ENCODE measurements around the gene CTSZ. TPM values are rescaled to one million over a fixed set of nuclear protein-coding genes. Genes with fewer than 3 reads are reported as not detected.

The CTSZ gene
- total RNA-seq, 1 experiment from 2014 or later = 37.6 TPM

DNA sequence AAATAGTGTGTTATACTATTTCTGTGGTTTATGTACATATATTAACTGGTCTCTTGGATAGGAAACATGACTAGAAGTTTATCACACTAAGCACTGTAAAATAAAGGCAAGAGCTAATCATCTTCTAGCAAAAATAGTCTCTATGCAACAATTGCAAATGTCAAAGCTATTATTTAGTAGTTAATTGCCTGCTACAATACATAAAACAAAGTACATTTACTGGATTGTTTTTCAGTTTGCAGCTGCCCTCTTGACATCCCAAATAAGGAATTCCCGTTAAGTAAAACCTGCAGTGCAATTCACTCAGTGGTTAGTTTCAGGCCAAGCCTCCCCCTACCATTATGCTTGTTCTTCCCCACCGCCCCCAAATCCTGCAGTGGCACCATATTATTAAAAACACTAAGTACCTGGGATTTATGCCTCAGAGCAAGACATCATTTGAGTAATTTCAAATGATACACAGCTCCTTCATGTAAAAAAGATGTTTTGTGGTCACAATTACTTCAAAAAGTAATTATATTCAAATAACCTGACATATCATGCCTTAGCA is 26.6 kb upstream of the CTSZ start:
- H4K5ac ChIP-seq (ENCODE audit: insufficient read length, low read depth, low read length) = no peak overlapping the region
- no CpG with 5 or more reads among the region's 2 CpGs for WGBS (ENCODE audit: extremely low coverage, insufficient read length, low lambda C conversion rate)
- Mint-ChIP-seq H3K4me1 (peaks cover 12 to 17% of the 10 kb centered on the region in 2 experiments), H3K27ac (no peak overlapping the region), H3K27me3 (ENCODE audit: low read depth) (peaks cover 21% of the 10 kb centered on the region), H3K36me3 (ENCODE audit: insufficient read depth in 1 of 3, low read depth in 3 of 3) (peaks cover 31 to 68% (median 67%) of the 10 kb centered on the region in 3 experiments), H3K9me3 (no peaks in the 10 kb centered on the region), H3K4me3 (no peak overlapping the region; a peak in 1 of 5 replicates)
- no peak overlapping the region for H4K91ac ChIP-seq (ENCODE audit: insufficient read length, low read depth, low read length)
- no peaks in the 10 kb centered on the region for H3K27me3 ChIP-seq (ENCODE audit: insufficient read depth, low read length)
- H3K4me1 ChIP-seq (ENCODE audit: insufficient read depth, low read length) = peaks cover 3% of the 10 kb centered on the region
- H3K56ac ChIP-seq (ENCODE audit: insufficient read length, low read depth, low read length) = no peak overlapping the region
- H3K79me2 ChIP-seq (ENCODE audit: insufficient read depth, low read length) = peaks cover 4% of the 10 kb centered on the region; the same call in 1 of the 2 replicates
- H3K4me2 ChIP-seq (ENCODE audit: insufficient read depth, insufficient read length, low read length) = no peak overlapping the region
- H2BK20ac ChIP-seq (ENCODE audit: low read depth, low read length, poor library complexity, severe bottlenecking) = no peak overlapping the region
- no peak overlapping the region for H3K4ac ChIP-seq (ENCODE audit: low read depth, low read length)
- H3K27ac ChIP-seq (ENCODE audit: insufficient read length, low read depth, low read length) = no peak overlapping the region
- H2BK5ac ChIP-seq (ENCODE audit: insufficient read length, low read length) = no peak overlapping the region
- H2AFZ ChIP-seq (ENCODE audit: low read length) = no peak overlapping the region
- no peak overlapping the region for H2BK12ac ChIP-seq (ENCODE audit: insufficient read length, low read depth, low read length)
- no peak overlapping the region for H3K18ac ChIP-seq (ENCODE audit: insufficient read length, low read depth, low read length)
- no peak overlapping the region for H4K8ac ChIP-seq (replicated peaks; ENCODE audit: insufficient read length, low read depth, low read length)
- no peaks in the 10 kb centered on the region for H3K9me3 ChIP-seq (ENCODE audit: control insufficient read depth, low read depth, low read length)
- H3K9ac ChIP-seq (ENCODE audit: extremely low read depth, insufficient read length, low read length) = no peak overlapping the region
- H3K23ac ChIP-seq (ENCODE audit: insufficient read length, low read depth, low read length) = no peak overlapping the region
- no peak overlapping the region for H3T11ph ChIP-seq (ENCODE audit: low read length)
- H2BK120ac ChIP-seq (ENCODE audit: low read depth, low read length, poor library complexity, severe bottlenecking) = no peak overlapping the region
- no peak overlapping the region for H2AK5ac ChIP-seq (ENCODE audit: insufficient read length, low read length)
- H2BK15ac ChIP-seq (ENCODE audit: low read depth, low read length) = no peak overlapping the region
- no peaks in the 10 kb centered on the region for H4K20me1 ChIP-seq (ENCODE audit: control insufficient read depth, insufficient read depth, insufficient read length)
- TF ChIP-seq, protein P1, sequence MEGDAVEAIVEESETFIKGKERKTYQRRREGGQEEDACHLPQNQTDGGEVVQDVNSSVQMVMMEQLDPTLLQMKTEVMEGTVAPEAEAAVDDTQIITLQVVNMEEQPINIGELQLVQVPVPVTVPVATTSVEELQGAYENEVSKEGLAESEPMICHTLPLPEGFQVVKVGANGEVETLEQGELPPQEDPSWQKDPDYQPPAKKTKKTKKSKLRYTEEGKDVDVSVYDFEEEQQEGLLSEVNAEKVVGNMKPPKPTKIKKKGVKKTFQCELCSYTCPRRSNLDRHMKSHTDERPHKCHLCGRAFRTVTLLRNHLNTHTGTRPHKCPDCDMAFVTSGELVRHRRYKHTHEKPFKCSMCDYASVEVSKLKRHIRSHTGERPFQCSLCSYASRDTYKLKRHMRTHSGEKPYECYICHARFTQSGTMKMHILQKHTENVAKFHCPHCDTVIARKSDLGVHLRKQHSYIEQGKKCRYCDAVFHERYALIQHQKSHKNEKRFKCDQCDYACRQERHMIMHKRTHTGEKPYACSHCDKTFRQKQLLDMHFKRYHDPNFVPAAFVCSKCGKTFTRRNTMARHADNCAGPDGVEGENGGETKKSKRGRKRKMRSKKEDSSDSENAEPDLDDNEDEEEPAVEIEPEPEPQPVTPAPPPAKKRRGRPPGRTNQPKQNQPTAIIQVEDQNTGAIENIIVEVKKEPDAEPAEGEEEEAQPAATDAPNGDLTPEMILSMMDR (conservative IDR thresholded peaks at IDR 0.05) = no peak
- H3K79me1 ChIP-seq (ENCODE audit: insufficient read depth, low read depth, low read length, poor library complexity, severe bottlenecking) = no peaks in the 10 kb centered on the region
- no peak overlapping the region for H3K14ac ChIP-seq (ENCODE audit: insufficient read depth, low read length)
- H3K23me2 ChIP-seq (ENCODE audit: insufficient read length, low read depth, low read length, poor library complexity, severe bottlenecking) = peaks cover 8% of the 10 kb centered on the region
- no peak for DNase-seq

Measured in H9 (cell line).